ENCODE measurements around the gene SCGB1D4. TPM values are rescaled to one million over a fixed set of nuclear protein-coding genes. Genes with fewer than 3 reads are reported as not detected.
A peak's percentile ranks its signal among the peaks of the same experiment; 100 is the strongest.

The SCGB1D4 gene
- total RNA-seq, 1 experiment from 2014 or later, result not detected

- Histone ChIP-seq H3K9ac (ENCODE audit: low read length) (peak overlapping the region; percentile 64), H4K20me1 (ENCODE audit: insufficient read depth) (no peaks in the 10 kb centered on the region), H3K79me2 (ENCODE audit: insufficient read depth, low read length) (no peaks in the 10 kb centered on the region), H3K4me3 (replicated peaks in 1 of 2; ENCODE audit: low read depth in 1 of 2, low read length in 2 of 2) (peak overlapping the region; percentile 66 to 78), H3K4me1 (ENCODE audit: control insufficient read depth in 1 of 2, insufficient read depth in 2 of 2, low read length in 2 of 2) (peaks cover 0 to 17% of the 10 kb centered on the region in 2 experiments; a peak in 2 of 4 replicates), H2AFZ (ENCODE audit: low read depth, low read length, poor library complexity, severe bottlenecking) (peak overlapping the region; percentile 82), H3K36me3 (ENCODE audit: control insufficient read depth in 1 of 2, insufficient read depth in 2 of 2, low read length in 2 of 2) (no peaks in the 10 kb centered on the region), H3K27ac (ENCODE audit: low read depth, low read length) (0 out of 2 replicates have a peak overlapping the region, but pooled peaks have one; percentile 25), H3K9me3 (ENCODE audit: control insufficient read depth in 1 of 2, insufficient read depth in 1 of 2, low read depth in 1 of 2, low read length in 2 of 2) (no peaks in the 10 kb centered on the region), H3K27me3 (ENCODE audit: insufficient read depth, low read length) (no peaks in the 10 kb centered on the region), H3K4me2 (ENCODE audit: low read length) (peak overlapping the region; percentile 88), H3K9me2 (ENCODE audit: insufficient read depth) (no peaks in the 10 kb centered on the region)
- TF ChIP-seq EZH2 (IDR thresholded peaks at IDR 0.05) (no peak), TCF7L2 (IDR thresholded peaks at IDR 0.05; ENCODE audit: borderline replicate concordance, extremely low read depth, insufficient read depth, insufficient read length) (no peak), SP1 (IDR thresholded peaks at IDR 0.05; ENCODE audit: low read depth) (no peak), MAX (IDR thresholded peaks at IDR 0.05) (no peak), ZNF274 (IDR thresholded peaks at IDR 0.05; ENCODE audit: low read depth, low read length) (no peak), POLR2AphosphoS5 (IDR thresholded peaks at IDR 0.05; ENCODE audit: low read depth, low read length) (no peak), REST (IDR thresholded peaks at IDR 0.05; ENCODE audit: low read depth) (no peak), RAD21 (IDR thresholded peaks at IDR 0.05; ENCODE audit: low read depth) (no peak), EGR1 (IDR thresholded peaks at IDR 0.05; ENCODE audit: low read depth) (no peak), EZH2phosphoT487 (IDR thresholded peaks at IDR 0.05; ENCODE audit: borderline replicate concordance) (no peak), POLR2A (IDR thresholded peaks at IDR 0.05; ENCODE audit: borderline replicate concordance, extremely low read depth, insufficient read depth, insufficient read length) (no peak), YY1 (IDR thresholded peaks at IDR 0.05; ENCODE audit: extremely low read depth, insufficient replicate concordance, low read depth, low read length) (no peak), CTCF (IDR thresholded peaks at IDR 0.05 in 2 of 3, conservative IDR thresholded peaks at IDR 0.05 in 1 of 3; ENCODE audit: borderline replicate concordance in 1 of 3, insufficient read depth in 1 of 3, low read depth in 2 of 3, low read length in 2 of 3) (no peak), CBX3 (IDR thresholded peaks at IDR 0.05; ENCODE audit: low read depth) (no peak), ATF3 (IDR thresholded peaks at IDR 0.05) (no peak), CEBPB (IDR thresholded peaks at IDR 0.05; ENCODE audit: low read depth) (no peak), JUND (IDR thresholded peaks at IDR 0.05) (no peak)
- ChIA-PET CTCF (interaction anchor here (0.6 to 1.7 kb wide), 5 partner anchors 16 to 327 kb away, joined by 3 to 4 read pairs (median 3); partner anchors contain the start of gene CSKMT), POLR2A (no interaction called here), RAD21 (ENCODE audit: low non-redundant PET in 1 of 2, low total read pairs in 2 of 2, uncharacterized antibody in 2 of 2, unreplicated experiment in 2 of 2) (no interaction called here)
- no peak for DNase-seq (ENCODE audit: low read depth, low spot score)
- ATAC-seq, result no peak
- BruUV-seq (replicated peaks), result no TSS peak
- intact Hi-C loops (cut with micrococcal nuclease), result no loop called here
These were observed 39.3 kb upstream of the SCGB1D4 start for GRCh38 chr11:62338218-62338617.

All from HCT116 (cell line).